Right kidney (tissue), 1 donor: Measurements from ENCODE around the gene IFT52.
"Not testable (repeated sequence)": the region's sequence is repeated elsewhere in the genome, so short reads cannot be mapped to it uniquely, and the experiment has no call there.

ENCODE experiments used
- DNase-seq: peaks from one replicate; pipeline ENCODE4 v3.0.0-alpha.2; 2016

The IFT52 gene

DNA sequence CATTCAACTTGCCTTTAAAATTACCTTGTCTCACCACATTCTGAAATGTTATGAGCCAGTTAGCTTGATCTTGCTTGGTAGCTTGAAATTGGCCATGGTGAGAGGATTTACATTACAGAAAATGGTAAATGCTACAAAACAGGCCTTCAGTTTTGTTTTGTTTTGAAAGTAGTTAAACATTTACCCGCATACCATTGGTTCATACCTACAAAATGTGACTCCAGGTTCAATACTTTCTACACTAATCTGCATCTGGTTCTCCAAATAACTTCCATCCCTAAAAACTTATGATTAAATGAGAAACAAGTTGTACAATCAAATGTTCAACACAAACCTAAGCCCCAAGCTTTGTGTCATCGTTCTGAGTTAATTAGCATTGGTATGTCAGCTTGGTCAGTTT lies 45.7 kb downstream of the IFT52 start:
- DNase-seq: no peak

DNA sequence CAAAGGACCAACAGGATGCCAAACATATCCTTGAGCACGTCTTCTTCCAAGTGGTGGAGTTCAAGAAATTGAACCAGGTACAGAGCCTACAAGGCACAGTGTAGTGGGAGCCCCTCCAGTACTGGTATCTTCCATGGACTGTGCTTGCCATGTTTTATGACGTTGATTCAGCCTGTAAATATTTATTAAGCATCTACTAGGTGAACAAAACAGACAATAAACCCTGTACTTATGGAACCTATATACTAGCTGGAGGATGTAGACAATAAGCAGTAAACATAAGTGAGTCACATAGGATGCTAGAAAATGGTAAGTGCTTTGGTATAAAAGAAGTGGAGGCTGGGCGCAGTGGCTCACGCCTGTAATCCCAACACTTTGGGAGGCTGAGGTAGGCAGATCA lies 51.8 kb downstream of the IFT52 start:
- no peak for DNase-seq

DNA sequence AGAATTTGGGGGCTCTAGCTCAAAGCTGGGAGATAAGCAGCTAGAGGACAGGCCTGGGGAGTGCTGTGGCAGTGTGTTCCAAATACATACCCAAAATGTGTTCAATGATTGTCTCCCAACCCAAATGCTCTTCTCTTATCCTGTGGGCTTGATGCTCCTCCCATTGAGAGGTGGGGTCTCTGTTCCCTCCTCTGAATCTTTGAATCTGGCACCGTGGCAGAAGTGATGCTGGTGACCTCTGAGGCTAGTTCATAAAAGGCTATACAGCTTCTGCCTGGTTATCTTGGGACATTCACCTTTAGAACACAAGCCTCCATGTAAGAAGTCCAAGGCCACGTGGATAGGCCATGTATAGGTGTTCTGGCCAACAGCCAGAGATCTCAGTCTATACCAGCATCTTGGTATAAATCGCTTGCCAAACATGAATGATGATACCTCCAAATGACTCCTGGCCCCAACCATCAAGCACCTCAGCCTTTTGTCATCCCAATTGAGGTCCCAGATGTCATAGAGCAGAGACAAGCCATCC lies 60.3 kb downstream of the IFT52 start:
- DNase-seq: no peak

DNA sequence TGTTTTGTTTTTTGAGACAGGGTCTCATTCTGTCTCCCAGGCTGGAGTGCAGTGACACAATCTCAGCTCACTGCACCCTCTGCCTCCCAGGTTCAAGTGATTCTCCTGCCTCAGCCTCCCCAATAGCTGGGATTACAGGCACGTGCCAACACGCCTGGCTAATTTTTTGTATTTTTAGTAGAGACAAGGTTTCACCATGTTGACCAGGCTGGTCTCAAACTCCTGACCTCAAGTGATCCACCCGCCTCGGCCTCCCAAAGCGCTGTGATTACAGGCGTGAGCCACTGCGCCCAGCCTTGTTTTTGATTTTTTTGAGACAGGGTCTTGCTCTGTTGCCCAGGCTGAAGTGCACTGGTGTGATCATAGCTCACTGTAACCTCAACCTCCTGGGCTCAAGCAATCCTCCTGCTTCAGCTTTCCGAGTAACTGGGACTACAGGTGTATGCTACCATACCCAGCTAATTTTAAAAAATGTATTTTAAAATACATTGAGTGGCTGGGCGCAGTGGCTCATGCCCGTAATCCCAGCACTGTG lies 61.0 kb downstream of the IFT52 start:
- DNase-seq: not testable (repeated sequence)

DNA sequence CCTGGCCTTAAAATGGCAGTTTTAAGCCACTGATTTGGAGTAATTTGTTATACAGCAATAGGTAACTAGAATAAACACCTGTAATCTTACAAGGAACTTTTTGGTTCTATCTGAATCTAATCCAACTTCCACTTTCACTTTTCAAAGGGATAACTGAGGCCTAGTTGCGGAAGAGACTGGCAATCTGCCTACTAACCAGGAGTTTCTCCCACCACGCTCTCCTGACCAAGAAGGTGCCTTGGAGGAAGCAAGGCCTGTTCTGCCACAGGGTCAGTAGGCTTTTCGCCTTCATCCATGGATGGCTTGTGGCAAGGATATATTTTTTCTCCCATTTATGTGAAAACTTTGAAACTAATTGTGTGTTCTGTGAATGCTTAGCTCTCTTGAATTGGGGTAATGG lies 63.2 kb downstream of the IFT52 start:
- no peak for DNase-seq

DNA sequence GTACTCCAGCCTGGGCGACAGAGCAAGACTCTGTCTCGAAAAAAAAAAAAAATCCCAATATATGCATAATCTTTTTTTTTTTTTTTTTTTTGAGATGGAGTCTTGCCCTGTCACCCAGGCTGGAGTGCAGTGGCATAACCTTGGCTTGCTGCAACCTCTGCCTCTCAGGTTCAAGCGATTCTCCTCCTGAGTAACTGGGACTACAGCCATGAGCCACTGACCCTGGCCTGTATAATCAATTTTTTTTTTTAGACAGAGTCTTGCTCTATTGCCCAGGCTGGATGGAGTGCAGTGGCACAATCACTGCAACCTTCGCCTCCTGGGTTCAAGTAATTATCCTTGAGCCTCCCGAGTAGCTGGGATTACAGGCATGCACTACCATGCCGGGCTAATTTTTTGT lies 64.4 kb downstream of the IFT52 start:
- not testable (repeated sequence) for DNase-seq

DNA sequence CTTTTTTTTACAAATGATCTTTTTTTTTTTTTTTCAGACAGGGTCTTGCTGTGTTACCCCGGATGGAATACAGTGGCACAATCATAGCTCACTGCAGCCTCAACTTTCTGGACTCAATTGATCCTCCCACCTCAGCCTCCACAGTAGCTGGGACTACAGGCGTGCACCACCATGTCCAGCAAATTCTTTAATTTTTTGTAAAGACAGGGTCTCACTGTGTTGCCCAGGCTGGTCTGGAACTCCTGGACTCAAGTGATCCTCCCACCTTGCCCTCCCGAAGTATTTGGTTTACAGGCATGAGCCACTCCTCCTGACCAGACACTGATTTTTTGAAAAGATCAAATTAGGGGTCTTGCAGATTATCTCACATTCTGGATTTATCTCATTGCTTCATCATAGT lies 65.2 kb downstream of the IFT52 start:
- DNase-seq: no peak

DNA sequence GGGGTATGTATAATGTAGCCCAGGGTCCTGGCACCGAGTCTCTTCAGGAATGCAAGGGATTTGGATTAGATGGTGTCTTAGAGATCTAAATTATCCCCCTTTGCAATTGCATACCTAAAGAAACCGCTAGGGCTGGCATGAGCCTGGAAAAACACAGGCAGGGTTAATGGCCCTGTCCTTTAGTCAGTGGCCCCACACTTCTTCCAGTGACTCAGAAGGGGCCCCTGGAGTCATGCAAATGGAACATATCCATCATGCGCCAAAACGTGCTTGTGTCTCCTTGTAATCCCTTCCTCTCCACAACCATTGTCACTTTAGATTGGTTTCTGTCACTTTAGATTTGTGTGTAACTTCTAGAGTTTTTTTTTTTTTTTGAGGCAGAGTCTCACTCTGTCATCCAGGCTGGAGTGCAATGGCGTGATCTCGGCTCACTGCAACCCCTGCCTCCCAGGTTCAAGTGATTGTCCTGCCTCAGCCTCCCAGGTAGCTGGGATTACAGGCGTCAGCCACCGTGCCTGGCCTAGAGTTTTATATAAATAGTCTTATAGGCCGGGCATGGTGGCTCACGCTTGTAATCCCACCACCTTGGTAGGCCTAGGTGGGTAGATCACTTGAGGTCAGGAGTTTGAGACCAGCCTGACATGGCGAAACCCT lies 67.5 kb downstream of the IFT52 start:
- DNase-seq: no peak

DNA sequence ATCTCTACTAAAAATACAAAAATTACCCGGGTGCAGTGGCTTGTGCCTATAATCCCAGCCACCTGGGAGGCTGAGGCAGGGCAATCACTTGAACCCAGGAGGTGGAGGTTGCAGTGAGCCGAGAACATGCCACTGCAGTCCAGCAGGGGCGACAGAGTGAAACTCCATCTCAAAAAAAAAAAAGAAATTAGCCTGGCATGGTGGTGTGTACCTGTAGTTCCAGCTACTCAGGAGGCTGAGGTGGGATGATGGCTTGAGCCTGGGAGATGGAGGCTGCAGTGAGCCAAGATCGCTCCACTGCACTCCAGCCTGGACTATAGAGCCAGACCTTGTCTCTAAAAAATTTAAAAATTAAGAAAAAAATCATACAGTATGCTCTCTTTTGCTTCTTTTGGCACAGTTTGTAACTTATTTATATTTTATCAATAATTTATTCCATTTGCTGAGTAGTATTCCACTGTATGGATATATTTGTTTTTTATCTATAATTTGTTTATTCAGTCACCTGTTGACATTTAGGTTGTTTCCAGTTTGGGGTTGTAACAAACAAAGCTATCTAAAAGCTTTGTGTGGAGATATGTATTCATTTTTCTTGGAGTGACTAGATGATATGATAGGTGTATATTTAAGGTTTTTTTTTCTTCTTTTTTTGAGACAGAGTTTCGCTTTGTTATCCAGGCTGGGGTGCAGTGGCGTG lies 68.1 kb downstream of the IFT52 start:
- DNase-seq: no peak

DNA sequence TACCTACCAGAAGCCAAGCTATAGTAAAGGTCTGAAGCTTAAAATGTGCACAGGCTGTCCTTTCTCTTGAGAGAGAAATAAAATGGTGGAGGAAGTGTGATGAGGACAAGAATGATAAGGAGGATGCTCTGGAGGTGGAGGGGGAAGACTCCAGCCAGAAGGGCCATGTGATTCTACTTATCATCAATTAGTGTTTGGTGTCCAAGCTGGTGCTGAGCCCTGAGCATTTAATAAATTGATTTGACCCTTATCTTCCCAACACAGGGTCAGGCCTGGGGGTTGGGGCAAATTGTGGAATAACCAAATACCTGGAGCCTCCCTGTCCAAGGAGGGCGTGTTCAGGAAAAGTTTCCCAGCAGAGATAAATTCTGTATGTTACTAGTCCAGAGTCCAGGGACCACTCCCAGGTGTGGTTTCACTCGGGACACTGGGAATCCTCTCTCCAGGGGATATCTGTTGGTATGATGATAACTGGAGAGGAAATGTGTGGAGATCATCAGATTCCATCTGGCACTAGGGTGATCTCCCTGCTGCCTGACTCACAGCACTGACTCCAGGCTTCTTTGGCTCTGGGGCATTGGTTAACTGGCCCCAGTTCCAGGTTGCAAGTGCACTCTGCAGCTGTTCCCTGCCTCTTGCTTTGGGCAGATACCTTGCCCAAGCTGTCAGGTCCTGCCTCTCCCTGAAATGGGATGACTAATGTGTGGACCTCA lies 72.4 kb downstream of the IFT52 start:
- no peak for DNase-seq

DNA sequence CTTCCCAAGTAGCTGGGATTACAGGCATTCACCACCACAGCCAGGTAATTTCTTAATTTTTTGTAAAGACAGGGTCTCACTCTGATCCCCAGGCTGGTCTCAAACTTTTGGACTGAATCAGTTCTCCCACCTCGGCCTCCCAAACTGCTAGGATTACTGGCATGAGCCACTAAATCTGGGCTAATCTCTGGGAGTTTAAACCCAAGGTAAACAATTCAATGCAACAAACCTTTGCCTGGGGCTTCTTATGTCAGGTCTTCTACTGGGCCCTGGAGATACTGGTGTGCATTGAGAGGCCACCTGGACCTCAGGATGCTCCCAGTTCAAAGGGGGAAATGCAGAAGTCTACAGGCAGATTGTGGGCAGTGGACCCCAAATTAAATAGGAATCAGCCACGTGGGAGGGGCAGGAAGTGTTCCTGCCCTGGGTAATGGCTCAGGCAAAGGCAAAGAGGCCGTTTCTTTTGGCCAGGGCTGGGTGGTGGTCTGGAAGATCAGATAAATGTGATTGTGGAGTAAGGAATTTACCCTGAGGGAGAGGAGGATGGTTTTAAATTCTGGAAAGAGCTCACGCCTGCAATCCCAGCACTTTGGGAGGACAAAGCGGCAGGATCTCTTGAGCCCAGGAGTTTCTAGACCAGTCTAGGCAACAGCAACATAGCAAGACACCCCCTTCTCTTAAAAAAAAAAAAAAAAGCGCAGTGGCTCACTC lies 74.9 kb downstream of the IFT52 start:
- DNase-seq: no peak

DNA sequence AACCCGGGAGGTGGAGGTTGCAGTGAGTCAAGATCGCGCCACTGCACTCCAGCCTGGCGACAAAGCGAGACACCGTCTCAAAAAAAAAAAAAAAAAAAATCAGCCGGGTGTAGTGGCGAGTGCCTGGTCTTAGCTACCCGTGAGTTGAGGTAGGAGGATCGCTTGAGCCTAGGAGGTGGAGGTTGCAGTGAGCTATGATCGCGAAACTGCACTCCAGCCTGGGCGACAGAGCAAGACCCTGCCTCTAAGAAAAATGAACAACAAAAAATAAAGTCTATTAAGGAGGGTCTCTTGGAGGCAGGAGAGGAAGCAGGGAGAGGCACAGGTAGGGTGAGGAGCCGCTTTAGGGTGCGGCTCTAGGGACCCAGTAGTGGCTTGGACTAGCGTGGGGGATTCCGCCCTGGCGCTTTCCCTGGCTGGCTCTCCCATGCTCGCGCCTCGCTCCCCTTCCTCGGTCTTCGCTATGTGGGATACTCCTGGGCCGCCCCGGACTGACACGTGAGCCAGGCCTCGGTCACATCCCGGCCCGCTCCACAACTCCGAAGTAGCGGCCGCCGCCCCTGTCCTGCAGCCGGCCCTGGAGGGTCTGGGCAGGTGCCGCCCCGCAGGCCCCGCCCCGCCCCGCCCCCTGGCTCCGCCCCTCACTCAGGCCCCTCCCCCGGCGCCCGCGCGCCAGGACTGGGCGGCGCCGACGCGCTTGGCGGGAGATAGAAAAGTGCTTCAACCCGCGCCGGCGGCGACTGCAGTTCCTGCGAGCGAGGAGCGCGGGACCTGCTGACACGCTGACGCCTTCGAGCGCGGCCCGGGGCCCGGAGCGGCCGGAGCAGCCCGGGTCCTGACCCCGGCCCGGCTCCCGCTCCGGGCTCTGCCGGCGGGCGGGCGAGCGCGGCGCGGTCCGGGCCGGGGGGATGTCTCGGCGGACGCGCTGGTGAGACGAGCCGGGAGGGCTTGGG lies 75.9 kb downstream of the IFT52 start, which contains the start of gene MYBL2:
Gene MYBL2, plus strand, starts transcription at position 739 of the 953 bp plus-strand sequence. Its CDS starts 170 bp downstream, at position 909.
- peak; percentile 79 for DNase-seq

DNA sequence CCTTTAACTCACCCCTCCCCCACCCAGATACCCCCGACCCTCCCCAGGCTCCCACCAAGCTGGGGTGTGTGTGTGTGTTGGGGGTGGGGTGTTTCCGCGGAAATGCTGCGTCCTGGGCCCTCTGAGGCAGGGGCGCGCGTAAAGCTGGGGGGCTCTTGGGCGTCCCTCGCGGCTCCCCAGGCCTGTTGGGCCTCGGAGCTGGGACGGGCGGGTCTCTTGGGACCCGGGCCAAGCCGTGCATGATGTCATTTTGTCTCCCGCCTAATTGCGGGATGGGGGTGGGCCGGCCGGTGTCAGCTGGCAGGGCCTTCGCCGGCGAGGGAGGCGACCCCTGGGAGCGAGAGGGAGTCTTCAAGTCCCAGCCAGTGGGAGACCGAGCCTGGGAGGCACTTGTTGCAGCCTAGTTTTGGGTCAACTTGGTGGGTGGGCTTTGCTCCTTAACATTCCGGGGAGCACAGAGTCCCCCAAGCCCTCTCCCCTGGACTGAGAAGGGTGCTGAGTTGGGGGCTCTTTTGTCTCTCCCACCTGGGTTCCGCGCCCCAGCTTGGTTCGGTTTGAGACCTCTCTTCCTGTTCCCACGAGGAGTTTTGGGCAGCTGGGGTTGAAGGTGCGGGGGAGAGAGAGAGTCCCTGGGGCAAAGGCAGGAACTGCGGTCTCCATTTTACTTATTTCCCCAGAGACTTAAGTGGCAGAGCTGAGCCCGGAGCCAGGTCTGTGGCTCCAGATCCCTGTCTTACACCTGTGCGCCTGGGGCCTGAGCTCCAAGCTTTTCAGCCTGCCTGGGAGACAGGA lies 76.8 kb downstream of the IFT52 start:
- peak; percentile 37 for DNase-seq

DNA sequence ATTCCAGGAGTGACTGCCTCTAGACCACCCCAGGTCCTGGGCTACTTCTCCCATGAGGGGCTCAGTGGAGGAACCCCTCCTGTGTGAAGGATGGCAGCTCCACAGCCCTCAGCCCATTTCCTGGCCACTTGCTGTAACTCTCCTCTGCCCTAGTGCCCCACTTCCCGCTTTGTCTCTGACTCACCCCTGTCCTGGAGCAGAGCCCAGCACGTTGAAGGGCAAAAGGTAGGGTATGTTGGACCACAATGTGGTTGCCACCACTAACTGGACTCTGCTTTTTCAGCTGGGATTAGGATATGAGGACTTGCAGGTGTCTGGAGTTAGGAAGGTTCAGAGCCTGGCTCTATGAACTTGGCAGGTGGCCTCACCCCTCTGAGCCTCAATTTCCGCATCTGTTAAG lies 78.6 kb downstream of the IFT52 start:
- no peak for DNase-seq

DNA sequence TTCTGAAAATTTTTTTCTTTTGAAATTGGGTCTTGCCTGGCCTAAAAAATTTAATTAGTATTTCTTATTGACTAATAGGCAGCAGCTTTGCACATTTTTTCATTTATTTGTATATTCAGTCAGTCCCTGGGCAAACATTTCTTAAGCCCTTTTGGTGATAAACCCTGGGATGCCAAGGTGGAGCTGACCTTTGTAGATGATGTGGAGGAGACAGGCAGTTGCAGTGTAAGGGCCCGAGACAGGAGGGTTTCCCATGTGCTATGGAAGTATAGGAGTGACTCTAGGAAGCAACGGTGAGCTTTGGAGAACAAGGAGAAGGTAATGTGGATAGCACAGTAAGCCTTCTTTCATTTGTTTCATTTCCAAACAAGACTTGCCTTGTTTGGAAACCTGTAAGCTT lies 79.7 kb downstream of the IFT52 start:
- DNase-seq: no peak

DNA sequence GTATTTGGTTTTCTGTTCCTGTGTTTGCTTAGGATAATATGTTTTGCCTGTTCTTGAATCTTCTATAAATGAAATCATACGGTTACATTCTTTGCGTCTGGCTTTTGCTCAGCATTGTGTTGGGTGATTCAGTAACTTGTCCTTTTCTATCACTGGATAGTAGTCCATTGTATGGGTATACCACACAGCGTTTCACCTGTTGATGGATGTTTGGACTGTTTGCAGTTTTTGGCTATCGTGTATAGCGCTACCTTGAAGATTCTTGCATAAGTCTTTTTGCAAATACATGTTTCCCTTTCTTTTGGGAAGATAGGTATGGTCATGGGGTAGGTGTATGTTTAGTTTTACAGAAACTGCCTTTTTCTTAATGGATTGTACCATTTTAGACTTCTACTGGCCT lies 85.6 kb downstream of the IFT52 start:
- DNase-seq: no peak

DNA sequence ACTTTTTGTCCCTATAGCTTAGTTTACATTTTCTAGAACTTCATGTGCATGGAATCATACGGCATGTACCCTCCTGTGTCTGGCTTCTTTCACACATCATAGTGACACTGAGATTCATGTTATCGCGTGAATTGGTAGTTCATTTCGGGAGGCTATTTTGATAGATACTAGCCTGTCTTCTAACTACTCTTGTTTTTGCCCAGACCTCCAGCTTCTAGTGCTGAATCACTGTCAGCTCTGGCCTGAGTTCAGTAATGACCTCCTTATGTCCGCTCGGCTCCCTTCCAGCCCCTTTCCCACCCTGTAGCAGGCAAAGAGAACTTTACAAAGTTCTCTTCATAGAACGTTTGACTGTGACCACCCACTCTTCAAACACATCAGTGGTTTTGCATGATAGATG lies 90.2 kb downstream of the IFT52 start:
- DNase-seq: no peak

DNA sequence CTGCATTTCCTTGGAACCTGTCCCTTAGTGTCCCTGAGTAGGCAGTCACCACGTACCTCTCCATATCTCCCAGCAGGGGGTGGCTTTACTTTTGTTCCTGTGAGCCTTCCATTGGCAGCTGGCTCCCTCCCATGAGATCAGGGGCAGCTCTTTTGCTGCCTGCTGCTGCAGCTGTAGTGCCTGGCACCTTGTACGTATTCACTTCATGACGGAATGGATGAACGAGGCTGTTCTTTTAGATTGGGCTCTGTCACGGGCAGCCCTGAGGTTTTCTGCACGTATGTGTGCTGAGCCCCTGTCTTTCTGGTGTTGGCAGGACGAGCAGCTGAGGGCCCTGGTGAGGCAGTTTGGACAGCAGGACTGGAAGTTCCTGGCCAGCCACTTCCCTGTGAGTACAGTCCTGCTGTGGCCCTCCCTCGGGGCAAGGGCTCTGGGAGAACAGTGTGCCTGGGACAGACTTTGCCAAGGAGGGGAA lies 90.8 kb downstream of the IFT52 start:
- DNase-seq: no peak

DNA sequence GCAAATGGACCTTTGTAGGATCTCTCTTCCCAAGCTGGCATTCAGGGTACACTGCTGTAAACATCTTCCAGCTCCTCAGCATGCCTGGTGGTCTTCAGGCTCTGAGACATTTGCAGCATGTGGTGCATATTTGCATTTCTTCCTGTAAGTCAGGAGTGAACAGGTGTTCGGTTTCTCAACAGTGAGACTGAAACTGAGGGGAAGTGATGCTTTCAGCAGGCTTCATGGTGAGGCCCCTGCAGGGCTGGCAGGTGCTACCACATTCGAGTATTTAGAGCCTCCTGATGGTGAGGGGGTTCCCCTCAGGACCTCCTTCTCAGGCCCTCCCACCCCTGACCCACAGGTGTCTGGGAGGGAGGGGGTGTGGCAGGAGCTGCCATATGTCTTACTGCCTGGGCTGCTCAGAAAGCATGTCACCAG lies 91.3 kb downstream of the IFT52 start:
- DNase-seq: no peak

DNA sequence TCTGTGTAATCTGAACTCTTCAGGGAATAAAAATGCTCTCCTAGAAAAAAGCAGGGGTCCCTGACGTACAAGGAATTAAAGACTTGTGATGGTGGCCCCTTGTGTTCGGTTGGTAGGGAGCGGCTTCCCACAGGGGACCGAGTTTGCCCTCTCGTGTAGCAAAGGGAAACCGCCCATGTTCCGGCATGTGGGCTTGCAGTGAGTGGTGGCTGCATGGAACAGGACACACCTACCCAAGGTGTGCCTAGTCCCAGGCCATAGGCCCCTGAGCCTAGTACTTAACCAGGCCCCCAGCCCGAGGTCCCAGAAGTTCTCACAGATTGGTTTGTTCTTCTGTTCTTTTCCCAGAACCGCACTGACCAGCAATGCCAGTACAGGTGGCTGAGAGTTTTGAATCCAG lies 91.7 kb downstream of the IFT52 start:
- no peak for DNase-seq
